GM18502 (cell line): ENCODE data around the gene FOXJ2.
"Not testable (repeated sequence)": the region's sequence is repeated elsewhere in the genome, so short reads cannot be mapped to it uniquely, and the experiment has no call there.

Experiments used
- ATAC-seq: cut with Tn5 transposase; IDR thresholded peaks from one replicate; pipeline ENCODE4 v1.9.1; 2021; ENCODE audit warnings: mild to moderate bottlenecking; ENCODE audit not compliant: unreplicated experiment, poor library complexity

Gene FOXJ2

GRCh38 chr12:8032242-8033152, at the start of gene FOXJ2:
TSS of gene FOXJ2 (plus strand) at chr12:8032716. CDS start at chr12:8039833, 7,117 bp downstream.
- peak; percentile 79 for ATAC-seq

DNA sequence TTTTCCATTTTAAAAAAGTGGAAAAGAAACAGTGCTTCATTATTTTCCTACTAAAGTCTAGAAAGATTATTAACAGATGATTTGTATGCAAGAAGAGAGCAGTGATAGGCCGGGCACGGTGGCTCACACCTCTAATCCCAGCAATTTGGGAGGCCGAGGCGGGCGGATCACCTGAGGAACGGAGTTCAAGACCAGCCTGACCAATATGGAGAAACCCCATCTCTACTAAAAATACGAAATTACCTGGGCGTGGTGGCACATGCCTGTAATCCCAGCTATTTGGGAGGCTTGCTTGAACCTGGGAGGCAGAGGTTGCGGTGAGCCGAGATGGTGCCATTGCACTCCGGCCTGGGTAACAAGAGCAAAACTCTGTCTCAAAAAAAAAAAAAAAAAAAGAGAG, 49.5 kb upstream of the FOXJ2 start:
- not testable (repeated sequence) for ATAC-seq

- not testable (repeated sequence) for ATAC-seq
Measured at GRCh38 chr12:7983460-7983859, 49.1 kb upstream of the FOXJ2 start.

- no peak for ATAC-seq
Measured at GRCh38 chr12:7984900-7985299, 47.6 kb upstream of the FOXJ2 start.

GRCh38 chr12:7985802-7986418, 46.6 kb upstream of the FOXJ2 start:
- ATAC-seq, result no peak

DNA sequence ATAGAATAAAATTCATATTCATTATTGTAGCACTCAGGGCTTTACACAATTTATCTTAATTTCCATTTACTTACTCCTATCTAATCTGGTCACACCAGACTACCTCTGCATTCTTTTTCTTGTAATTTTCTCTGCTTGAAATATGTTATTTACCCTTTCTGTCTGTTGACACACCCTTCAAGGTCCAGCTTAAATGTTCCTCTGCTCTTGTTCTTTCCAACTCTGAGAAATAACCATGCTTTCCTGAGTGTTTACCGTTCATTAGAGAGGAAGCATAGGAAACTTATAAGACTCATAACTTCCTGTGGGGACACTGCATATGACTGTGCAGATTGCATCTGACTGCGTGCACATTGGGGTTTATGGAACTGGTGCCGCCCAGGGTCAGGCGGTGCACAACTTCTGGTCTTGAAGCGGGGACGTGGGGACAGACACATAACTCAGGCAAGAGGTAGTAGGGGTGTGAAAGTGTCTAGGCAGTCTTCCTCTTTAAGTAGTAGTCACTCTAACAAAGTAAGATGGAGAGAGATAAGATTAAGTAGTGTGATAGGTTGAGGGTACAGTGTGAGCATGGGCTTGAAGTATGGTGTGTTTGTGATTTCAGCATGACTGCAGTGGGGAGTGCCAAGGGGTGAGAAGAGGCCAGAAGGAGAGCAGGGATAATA, 42.6 kb upstream of the FOXJ2 start:
- peak; percentile 76 for ATAC-seq

DNA sequence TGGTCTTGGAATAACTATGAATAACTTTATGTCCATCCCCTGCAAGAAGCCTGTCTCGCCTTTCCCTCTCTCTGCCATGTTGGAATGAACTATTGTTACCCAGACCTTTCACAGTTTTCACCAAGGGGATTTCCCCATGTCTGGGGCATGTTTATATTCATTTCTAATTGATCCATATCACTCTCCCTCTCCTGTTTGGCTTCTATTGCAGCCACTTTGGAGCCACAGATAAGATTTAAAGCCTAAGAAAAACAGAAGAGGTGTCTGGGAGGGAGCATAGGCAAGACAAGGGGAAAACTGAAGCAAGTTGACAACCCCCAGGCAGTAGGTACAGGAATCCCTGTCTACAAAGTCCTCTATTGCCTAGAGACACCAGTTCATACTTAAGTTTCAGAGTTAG, 41.0 kb upstream of the FOXJ2 start:
- no peak for ATAC-seq

GRCh38 chr12:7994731-7995205, 37.7 kb upstream of the FOXJ2 start:
- no peak for ATAC-seq

DNA sequence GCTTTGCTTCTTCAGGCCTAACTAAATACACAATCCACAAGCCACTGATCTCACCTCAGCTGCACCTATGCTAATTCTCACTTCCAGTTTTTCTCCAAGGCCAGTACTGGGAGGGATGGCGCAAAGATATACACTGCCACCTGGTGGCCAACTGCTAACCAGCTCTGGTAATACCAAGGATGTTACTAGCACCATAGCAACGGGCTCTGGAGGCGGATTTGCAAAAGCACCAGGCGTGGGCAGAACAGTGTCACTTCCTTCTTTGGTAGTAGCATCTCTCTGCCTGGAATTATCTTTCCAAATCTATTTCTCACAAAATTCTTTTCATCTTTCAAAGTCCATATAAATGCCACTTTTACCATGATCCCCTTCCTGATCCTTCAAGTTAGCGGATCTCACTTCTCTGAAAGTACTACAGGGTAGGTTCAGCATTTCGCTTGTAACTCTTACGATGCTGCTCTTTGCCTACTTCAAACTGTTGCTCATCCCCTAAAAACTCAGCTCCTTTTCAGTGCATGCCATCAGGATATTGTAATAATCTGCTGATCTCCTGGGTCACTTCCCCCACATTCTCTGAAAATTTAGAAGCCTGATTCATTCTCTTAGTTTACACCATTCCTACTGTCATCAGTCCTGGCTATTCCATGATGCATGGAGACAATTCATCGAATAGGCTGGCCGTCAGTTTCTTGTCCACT, 37.1 kb upstream of the FOXJ2 start:
- ATAC-seq, result peak; percentile 99

DNA sequence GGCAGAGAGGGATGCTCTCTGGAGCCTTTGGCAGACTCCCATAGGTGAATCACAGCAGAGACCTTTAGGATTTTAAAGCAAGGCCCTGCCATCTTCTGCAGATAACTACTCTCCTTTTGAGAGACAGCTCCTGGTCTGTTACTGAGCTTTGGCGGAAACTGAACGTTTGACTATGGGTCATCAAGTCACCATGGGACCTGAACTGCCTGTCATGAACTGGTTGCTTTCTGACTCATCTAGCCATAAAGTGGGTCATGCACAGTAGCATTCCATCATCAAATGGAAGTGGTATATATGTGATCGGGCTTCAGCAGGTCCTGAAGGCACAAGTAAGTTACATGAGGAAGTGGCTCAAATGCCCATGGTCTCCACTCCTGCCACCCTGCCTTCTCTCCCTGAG, 31.7 kb upstream of the FOXJ2 start:
- not testable (repeated sequence) for ATAC-seq

DNA sequence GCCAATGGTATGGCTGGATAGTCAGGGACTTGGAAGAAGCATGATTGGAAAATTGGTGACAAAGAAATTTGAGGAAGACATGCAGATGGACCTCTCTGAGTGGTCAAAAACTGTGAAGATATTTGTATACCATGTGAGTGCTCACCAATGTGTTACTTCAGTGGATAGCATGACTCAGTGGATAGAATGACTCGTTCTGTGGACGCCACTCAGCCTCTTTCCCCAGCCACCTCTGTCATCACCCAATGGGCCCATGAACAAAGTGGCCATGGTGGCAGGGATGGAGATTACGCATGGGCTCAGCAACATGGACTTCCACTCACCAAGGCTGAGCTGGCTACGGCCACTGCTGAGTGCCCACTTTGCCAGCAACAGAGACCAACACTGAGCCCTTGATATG, 31.0 kb upstream of the FOXJ2 start:
- ATAC-seq, result not testable (repeated sequence)

- ATAC-seq, result not testable (repeated sequence)
Measured at GRCh38 chr12:8004897-8005296, 27.6 kb upstream of the FOXJ2 start.

- ATAC-seq, result no peak
Measured at GRCh38 chr12:8011331-8011730, 21.2 kb upstream of the FOXJ2 start.

DNA sequence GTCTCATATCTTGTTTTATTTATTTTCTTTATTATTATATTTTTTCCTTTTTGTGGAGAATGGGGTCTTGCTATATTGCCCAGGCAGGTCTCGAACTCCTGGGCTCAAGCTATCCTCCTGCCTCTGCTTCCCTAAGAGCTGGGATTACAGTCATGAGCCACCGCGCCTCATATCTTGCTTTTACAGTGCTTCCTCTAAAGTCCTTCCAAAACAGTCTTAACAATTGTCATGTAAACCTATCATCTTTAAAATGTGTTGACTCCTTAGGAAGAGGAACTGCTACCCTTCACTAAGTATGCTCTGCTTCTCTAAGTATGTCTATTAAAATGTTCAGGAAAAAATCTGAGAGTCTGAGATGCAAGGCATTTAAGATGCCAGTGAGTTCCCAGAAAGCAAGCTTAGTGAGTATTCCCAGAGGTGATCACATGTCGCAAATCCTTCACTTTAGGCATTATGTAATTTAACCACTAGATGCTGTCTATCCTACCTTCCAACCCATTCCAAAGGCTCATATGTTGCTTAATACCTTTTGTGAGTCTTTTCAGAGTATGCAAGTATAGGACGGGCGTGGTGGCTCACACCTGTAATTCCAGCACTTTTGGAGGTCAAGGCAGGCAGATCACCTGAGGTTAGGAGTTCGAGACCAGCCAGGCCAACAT, 19.7 kb upstream of the FOXJ2 start:
- ATAC-seq, result no peak

GRCh38 chr12:8014836-8015235, 17.7 kb upstream of the FOXJ2 start:
- no peak for ATAC-seq

DNA sequence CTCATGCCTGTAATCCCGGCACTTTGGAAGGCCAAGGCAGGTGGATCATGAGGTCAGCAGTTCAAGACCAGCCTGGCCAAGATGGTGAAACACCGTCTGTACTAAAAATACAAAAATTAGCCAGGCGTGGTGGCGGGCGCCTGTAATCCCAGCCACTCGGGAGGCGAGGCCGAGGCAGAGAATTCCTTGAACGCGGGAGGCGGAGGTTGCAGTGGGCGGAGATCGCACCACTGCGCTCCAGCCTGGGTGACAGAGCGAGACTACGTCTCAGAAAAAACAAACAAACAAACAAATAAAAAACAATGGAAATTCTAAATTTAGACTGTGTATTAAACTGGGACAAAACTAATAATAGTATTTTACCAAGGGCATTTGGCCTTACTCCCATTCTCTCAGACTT, 14.3 kb upstream of the FOXJ2 start:
- not testable (repeated sequence) for ATAC-seq

GRCh38 chr12:8018666-8019581, 13.6 kb upstream of the FOXJ2 start:
- ATAC-seq, result no peak

- peak; percentile 98 for ATAC-seq
Measured at GRCh38 chr12:8026291-8026900, 6.1 kb upstream of the FOXJ2 start.
